Activated CD4-positive, alpha-beta T cell treated with anti-CD3 and anti-CD28 coated beads, Interleukin-2, Interleukin-6, amounts not matched to agents 100 ng/mL and 50 ng/mL, durations not matched to agents 16 hours and 8 hours (primary cell): Measurements from ENCODE around the gene GATAD2A.

Source experiments
- DNase-seq: peaks from one replicate; pipeline ENCODE4 v3.0.0-alpha.2; 2020

GATAD2A gene

DNA sequence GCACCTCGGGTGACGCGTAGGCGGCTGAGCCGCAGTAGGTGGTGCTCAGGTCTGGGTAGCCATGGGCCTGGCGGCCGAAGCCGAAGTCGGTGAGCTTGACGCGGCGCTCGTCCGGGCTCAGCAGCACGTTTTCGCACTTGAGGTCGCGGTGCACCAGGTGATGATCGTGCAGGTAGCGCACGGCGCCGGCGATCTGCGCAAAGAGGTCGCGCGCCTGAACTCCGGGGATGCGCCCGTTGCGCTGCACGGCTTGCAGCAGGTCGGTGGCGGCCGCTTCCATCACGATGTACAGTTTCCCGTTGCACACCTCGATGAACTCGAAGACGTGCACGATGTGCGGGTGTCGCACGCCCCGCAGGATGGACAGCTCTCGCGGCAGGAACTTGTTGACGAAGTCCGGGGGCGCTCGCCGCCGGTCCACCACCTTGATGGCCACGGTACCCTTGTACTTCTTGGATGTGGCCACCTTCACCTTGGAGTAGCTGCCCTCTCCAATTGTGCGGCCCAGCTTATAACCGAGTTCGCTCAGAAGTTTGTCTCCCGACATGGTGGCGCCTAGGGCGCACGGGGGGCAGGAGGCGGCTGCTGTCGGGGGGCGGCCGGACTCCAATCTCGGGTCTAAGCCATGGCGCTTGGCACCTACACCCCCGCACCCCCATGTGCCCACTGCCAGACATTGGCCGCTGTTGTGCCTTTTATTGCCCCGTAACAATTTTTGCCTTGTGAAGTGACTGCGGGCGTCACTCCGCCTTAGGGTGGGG lies 109.6 kb downstream of the GATAD2A start, which contains the start of gene TSSK6:
Gene TSSK6, minus strand, starts transcription at position 668 of the 761 bp plus-strand sequence. Its CDS starts 121 bp downstream, at position 547.
- DNase-seq = no peak

DNA sequence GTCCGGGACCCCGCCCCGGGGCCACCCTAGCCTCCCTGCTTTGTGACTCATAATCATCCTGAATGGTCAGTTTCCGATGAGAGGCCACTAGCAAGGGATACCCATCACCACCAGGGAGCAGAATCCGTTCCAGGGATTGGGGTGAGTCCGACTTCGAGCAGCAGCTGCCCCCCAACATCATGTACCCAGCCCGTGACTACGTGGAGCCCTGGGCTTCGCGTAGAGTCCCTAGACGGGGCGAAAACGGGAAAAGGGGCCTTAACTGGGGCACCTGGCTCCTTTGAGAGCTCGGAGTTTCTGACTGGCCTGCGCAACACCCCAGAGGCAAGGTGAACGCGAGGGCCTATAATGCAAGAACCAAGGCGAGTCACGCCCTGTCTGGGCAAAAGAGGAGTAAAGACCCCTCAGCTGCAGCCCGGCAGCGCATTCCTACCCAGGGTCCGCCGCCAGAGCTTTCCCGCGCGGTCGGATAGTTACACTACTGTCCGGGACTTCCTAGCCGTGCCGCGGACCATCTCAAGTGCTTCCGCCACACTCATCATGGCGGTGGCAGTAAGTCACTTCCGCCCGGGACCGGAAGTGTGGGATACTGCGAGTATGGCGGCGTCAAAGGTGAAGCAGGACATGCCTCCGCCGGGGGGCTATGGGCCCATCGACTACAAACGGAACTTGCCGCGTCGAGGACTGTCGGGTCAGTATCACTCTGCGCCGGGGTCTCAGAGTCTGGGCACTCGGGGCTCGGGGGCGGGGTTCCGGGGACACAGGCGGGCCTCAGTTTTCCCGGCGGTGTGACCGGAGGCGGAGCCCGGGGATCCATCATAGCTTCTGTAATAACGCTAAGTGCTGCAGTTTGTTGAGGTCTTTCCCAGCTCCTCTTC lies 110.4 kb downstream of the GATAD2A start, which contains the start of gene NDUFA13:
Gene NDUFA13, plus strand, starts transcription at position 584 of the 878 bp plus-strand sequence. Its CDS starts 14 bp downstream, at position 598.
- peak; percentile 96 for DNase-seq

DNA sequence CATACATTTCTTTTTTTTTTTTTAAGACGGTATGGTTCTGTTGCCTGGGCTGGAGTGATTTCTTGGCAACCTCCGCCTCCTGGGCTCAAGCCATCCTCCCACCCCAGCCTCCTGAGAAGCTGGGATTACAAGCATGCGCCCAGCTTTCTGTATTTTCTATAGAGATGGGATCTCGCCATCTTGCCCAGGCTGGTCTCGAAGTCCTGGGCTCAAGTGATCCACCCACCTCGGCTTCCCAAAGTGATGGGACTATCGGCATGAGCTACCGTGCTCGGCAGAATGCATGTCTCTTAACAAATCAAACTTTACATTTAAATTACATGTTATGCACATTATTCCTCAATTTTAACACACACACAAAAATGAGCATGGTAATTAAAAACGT lies 111.8 kb downstream of the GATAD2A start:
- DNase-seq = no peak

DNA sequence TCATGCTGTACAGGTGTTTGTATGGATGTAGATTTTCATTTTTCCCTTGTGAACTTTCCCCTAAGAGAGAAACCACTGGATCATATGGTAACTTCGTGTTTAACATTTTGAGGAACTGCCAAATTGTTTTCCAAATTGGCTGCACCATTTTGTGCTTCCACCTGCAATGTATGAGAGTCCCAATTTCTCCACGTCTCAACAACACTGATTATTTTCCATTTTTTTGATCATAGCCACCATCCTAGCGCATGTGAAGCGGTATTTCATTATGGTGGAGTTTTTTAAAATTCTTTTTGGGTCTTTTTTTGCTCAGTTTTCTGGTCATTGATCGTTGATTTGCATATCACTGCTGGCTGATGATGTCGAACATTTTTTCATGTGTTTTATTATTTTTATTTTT lies 115.5 kb downstream of the GATAD2A start:
- DNase-seq = no peak

DNA sequence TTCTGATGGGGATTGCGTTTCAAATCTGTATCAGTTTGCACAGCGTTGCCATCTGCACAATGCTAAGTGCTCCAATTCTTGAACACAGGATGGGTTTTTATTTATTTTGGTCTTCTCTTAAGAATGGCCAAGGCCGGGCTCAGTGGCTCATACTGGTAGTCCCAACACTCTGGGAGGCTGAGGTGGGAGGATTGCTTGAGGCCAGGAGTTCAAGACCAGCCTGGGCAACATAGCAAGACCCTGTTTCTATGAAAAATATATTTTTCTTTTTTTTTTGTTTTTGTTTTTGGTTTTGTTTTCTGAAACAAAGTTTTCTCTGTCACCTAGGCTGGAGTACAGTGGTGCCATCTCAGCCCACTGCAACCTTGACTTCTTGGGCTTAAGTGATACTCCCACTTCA lies 117.7 kb downstream of the GATAD2A start:
- DNase-seq = no peak

DNA sequence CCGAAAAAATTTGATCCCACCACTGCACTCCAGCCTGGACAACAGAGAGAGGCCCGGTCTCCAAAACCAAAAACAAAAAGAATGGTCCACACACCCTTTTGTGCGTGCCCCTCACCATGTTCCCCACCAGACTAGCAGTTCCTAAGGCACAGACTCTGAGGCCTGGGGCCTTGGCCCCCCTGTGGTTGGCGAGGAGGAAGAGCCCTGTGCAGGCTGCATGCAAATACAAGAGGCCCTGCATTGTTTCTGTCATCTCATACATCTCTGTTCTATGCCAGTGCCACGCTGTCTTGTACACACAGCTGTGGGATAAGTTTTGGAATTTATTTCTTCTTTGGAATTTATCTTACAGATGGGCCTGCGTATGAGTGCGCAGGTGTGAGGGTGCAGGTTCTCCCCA lies 118.6 kb downstream of the GATAD2A start:
- DNase-seq = no peak

DNA sequence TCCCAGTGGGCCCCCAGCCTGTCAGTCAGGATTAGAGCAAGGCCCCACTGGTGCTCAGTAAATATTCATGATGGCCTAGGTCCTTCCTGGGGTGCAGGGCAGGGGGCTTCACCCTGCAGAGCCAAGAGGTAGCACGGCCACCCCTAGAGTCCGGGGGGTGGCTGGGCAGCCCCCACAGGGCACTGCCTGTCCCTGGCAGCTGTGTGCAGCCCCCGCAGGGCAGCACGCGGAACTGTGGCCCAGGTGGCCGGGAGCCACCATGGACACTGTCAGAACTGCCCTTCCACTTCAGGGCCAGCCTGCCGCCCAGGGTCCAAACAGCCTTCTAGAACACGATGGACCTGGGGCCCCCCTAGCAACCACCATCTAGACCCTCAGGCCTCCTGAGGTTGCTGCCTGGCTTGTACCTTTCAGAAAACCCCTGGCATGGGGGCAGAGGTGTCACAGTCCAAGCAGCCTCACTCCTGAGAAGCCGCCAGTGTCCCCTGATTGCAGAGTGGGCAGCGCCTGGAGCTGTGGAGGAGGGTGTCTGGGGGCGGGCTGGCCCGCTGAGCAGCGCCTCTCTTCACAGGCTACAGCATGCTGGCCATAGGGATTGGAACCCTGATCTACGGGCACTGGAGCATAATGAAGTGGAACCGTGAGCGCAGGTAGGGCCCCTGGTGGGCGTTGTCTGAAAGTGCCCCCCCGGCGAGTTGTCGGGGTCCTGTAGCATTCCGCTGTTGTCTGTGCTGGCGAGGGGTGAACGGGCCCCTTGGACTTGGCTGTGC lies 120.3 kb downstream of the GATAD2A start:
- no peak for DNase-seq

DNA sequence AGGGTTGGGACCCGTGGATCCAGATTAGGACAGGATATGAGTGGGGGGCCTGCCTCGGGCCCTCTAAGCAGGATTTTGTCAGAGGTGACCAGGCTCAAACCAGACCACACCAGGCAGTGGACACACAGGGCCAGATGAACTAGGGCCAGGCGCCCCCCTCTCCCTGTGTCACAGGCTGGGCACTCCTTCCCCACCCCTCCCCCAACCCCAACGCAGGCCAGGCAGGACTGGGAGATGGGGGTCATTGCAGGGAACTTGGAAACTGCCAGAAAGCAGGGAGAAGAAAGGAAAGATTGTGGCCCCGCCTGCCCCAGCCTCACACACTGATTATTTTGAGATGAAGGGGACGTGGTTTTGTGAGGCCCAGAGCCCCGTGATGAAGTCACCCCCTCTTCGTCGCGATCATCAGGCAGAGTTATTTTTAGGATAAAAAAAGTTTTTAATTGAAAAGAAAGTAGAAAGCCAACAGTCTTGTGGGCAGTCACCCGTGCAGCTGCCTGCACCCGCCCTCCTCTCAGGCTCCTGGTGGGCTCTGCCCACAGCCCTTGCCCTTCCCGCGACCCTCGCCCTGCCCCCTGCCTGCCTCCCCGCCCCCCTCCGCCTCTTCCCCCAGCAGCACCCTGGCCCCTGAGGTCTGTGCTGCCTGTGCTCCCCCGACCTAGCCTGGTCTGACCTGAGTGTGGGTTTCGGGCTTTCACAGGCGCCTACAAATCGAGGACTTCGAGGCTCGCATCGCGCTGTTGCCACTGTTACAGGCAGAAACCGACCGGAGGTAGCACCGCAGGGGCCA lies 121.3 kb downstream of the GATAD2A start:
- no peak for DNase-seq

DNA sequence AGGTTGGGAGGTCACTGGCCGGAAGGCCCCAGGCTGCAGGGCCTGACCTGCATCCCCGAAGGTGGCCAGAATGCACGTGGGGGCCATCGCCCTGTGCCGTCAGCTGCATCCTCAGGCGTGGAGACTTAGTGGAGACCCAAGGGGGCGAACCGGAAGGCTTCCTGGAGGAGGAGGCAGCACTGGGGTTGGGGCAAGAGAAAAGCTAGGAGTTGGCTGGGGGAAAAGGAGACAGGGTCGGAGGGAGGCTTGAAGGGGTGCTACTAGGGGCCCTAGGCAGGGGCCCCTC lies 121.8 kb downstream of the GATAD2A start:
- no peak for DNase-seq

DNA sequence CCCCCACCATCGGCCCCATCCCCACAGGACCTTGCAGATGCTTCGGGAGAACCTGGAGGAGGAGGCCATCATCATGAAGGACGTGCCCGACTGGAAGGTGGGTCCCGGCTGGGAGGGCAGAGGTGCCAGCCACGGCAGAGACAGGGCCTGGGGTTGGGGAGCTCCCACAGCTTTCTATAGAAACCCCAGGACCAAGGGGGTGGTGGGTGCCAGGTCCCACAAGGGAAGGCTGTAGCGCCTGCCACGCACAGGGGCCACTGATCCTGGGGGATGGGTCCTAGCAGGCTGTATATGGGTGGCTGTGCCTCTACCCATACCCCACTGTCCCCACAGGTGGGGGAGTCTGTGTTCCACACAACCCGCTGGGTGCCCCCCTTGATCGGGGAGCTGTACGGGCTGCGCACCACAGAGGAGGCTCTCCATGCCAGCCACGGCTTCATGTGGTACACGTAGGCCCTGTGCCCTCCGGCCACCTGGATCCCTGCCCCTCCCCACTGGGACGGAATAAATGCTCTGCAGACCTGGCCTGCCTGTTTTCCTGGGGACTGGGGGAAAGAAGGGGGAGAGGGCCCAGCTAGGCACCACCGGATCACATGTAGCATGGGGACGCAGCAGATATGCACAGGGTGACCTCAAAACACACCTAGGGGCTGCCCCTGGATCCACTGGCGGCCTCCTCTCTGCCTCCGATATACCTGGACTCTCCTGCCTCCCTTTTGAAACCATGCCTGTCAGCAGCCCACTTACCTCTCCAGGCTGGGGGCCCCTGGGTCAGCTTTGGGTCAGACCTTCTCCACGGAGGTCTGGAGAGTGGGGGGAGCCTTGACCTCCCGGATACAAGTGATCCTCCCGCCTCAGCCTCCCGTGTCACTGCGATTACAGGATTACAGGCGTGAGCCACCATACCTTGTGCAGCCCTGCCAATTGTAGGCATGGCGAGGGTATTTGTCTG lies 122.5 kb downstream of the GATAD2A start:
- DNase-seq = no peak

DNA sequence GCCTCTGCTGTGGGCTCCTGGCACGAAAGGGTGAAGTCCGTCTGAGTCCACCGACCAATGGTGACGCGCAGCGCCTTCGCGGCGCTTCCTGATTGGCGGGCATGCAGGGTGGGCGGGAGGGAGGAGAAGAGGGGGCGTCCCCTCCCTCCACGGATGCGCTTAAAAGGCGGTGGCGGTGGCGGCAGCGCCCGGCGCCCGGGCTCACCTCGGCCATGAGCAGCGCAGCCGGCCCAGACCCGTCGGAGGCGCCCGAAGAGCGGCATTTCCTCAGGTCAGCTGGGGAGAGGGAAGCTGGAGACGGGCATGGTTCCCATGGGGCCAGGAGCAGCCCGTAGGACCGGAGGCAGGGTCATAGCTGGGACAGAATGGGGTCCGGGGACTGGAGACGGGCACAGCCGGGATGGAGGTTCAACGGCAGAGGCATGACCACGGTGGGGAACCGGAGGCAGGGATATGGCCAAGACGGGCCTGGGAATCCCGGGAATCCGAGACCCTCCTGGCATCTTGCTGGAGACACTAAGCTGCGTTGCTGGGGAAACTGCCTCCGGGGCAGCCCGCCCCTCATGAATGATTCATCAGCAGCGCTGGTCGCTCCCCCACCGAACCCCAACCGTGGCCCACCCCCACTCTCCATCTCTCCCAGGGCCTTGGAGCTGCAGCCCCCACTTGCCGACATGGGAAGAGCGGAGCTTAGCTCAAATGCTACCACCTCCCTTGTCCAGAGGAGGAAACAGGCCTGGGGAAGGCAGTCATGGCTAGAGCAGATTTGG lies 123.4 kb downstream of the GATAD2A start, which contains the start of gene YJEFN3:
Gene YJEFN3, plus strand, starts transcription at position 191 of the 770 bp plus-strand sequence. Its CDS starts 22 bp downstream, at position 213.
- DNase-seq = no peak

DNA sequence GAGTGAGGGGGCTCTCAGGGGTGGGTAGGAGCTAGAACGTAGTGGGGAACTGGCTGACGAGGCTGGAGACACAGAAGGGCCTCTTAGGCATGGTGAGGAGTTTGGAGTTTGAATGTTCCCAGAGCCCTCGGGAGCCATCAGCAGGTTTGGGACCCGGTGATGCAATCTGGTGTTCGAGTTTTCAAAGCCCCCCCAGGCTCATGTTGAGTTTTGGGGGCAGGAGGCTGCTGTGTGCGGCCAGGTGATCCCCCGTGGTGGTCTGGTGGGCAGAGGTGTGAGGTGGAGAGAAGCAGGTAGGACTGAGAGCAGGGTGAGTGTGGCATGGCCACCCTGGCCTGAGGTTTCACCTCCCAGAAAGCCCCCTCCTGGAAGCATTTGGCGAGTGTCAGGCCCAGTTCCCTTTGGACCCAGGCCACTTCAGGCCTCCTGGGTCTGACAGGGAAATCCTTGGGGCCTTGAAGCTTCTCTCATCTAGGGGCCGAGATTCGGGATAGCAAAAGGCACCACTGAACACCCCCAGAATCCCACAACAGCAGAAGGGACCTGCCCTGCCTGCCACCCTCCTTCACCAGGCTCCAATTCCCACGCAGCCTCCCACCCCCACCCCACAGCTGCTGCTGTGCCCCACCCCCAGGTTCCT lies 124.4 kb downstream of the GATAD2A start:
- DNase-seq = no peak

DNA sequence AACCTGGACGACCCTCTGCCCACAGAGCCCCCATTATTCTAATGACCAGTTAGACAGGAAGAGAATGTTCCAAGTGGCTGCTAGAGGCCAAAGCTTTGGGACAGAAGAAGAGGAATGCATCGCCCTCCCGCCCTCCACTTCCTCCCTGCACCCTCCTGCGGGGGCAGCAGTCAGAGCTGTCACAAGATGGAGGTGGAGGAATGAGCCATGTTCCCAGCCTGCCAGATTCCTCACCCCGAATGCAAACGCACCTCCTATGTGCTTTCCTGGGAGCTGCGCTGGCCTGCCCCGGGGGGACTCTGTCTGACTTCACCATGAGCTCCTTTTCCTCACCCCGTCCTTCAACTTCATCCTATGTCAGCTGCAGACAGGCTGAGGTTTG lies 124.9 kb downstream of the GATAD2A start:
- no peak for DNase-seq

DNA sequence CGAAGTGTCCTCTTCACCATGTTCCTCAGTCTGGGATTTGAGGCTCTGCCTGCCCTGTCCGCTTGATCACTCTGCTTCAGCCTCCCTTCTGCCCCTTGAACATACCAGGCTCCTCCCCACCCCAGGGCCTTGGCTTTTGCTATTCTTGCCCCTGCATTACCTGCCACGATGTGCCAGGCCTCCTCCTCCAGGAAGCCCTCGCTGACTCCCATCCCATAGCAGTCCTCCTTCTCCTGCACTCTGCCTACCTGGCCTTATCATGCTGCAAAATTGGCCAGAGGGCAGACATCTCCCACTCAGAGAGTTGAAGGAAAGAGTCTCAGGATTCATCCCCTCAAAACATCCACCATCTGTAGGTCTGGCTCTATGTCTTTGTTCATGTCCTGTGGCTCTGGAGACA lies 125.4 kb downstream of the GATAD2A start:
- DNase-seq = no peak

DNA sequence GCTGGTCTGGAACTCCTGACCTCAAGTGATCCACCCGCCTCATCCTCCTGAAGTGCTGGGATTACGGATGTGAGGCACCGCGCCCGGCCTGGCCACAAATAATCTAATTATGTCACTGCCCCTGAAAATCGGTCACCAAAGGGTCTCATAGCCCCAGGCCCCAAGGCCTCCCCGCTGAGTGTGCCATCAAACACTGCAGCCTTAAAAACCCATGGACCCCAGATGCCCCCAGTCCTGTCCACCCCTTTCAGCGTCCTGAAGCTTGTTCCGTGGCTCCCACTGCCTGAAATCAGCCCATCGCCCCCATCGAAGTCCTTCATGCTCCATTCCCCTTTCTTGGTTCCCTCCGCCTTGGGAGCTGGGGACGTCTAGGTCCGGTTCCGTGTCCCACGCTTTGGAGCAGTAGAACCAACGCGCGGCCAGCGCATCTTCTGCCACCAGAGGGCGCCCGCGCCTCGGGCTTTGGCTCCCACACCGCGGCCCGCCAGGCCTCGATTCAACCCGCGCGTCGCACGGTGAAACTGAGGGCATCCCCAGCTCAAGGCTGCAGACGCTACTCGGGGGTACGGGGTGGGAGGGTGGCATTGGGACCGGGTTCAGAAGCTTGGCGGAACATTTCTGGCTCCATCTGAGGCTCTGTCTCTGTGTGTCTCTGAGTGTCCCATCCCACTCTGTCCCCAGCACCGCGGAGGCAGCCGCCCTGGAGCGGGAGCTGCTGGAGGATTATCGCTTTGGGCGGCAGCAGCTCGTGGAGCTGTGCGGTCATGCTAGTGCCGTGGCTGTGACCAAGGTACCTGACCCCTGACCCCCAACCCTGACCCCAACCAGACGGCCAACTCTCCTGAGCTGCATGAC lies 126.7 kb downstream of the GATAD2A start:
- peak; percentile 90 for DNase-seq

DNA sequence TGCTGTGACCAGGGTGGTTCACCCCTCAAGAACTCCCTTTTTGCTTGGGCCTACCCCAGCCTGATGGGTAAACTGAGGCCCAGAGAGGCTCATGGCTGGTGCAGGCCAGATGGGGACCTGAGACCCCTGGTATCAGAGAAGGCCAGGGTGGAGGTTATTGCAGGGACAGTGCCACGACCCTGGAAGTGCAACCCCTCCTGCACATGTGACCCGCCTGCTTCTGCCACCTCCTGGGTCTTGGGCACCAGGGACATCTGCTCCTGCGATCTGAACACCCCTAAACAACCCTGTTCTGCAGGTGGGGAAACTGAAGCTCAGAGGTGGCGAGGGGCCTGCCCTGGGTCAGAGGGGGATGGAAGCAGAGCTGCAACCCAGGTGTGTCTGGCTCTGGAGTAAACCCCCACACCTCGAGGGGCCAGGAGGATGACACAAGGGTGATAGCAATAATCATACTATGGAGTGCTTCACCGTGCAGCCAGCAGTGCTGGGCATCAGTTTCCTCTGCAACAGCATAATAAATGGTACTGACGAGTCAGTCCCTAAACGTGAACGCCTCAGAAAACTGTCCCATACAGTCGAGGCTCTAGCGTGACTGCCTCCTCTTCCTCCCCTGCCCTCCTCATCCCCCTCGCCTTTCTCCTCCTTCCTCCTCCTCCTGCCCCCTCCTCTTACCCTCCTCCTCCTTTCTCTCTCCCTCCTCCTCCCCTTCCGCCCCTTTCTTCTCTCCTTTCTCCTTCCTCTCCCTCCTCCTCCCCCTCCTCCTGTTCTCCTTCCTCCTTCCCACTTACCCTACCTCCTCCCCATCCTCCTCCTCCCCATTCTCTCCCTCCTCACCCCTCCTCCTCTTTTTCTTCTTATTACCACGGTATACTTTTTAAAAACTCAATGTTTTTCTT lies 127.6 kb downstream of the GATAD2A start:
- no peak for DNase-seq

DNA sequence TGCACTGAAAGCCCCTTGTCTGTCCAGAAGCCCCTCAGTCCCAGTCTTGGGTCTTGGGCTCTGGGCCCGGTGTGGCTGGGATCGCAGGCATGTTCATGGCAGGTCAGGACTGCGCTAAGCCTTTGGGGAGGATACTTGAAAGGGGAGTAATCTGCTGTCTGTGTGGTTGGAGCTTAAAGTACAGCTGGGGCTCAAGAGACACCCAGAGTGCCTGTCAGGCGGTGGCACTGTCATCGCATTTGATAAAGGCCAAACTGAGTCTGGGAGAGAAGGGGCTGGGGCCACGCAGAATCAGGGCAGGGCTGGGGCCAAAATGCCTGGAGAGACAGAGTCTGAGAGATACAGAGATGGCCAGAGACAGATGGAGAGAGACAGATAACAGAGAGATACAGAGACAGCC lies 128.4 kb downstream of the GATAD2A start:
- DNase-seq = no peak
